Caco-2 (cell line): ENCODE data around the gene CRYBA4. TPM values are rescaled to one million over a fixed set of nuclear protein-coding genes. Genes with fewer than 3 reads are reported as not detected.
A peak's percentile ranks its signal among the peaks of the same experiment; 100 is the strongest.

ENCODE experiments used
- BruUV-seq: library from RNA; stranded (reverse); fragments of 400-500 nt; replicated peaks from 2 replicates; lab custom pipeline; 2021; lab: Mats Ljungman, UMichigan
- CTCF ChIA-PET: fragments of 300-600 bp; sonication (Branson Sonifier 250); formaldehyde crosslinking; loops from one replicate; lab custom pipeline; 2022; ENCODE audit warnings: antibody characterized with exemption; lab: Charles Lee
- POLR2A ChIA-PET: fragments of 300-600 bp; sonication (Branson Sonifier 250); formaldehyde crosslinking; loops from one replicate; lab custom pipeline; 2022; ENCODE audit warnings: antibody characterized with exemption; lab: Charles Lee
- DNase-seq, 2 experiments: peaks; one replicate each; pipeline versions ENCODE4 v3.0.0 to v3.0.0-alpha.2; 2020 to 2022
- H3K27me3 ChIP-seq: replicated peaks from 2 replicates; pipeline ENCODE4 v1.6.0; 2011; ENCODE audit warnings: low read length; ENCODE audit not compliant: control insufficient read depth, insufficient read depth
- H3K36me3 ChIP-seq: 2 replicates; pipeline ENCODE4 v1.5.1; 2011; ENCODE audit warnings: low read length; ENCODE audit not compliant: control insufficient read depth, insufficient read depth
- H3K4me1 ChIP-seq: fragments of 250-450 bp; sonication (Bioruptor Pico); 2 replicates; pipeline ENCODE4 v1.5.1; 2020; ENCODE audit warnings: mild to moderate bottlenecking
- H3K4me3 ChIP-seq: 2 replicates; pipeline ENCODE4 v1.5.1; 2011; ENCODE audit warnings: low read depth, mild to moderate bottlenecking, control low read depth, low read length
- H3K9me3 ChIP-seq: fragments of 250-450 bp; sonication (Bioruptor Pico); 2 replicates; pipeline ENCODE4 v1.5.1; 2020; ENCODE audit warnings: mild to moderate bottlenecking, moderate library complexity
- H3K27ac Mint-ChIP-seq: one replicate; pipeline ENCODE4 v1.8.0; 2022; ENCODE audit warnings: mixed read lengths; ENCODE audit not compliant: unreplicated experiment
- H3K27me3 Mint-ChIP-seq: one replicate; pipeline ENCODE4 v1.8.0; 2022; ENCODE audit warnings: mixed read lengths; ENCODE audit not compliant: insufficient read depth, unreplicated experiment
- H3K36me3 Mint-ChIP-seq: one replicate; pipeline ENCODE4 v1.8.0; 2022; ENCODE audit warnings: mild to moderate bottlenecking, mixed read lengths; ENCODE audit not compliant: insufficient read depth, unreplicated experiment
- H3K4me1 Mint-ChIP-seq: one replicate; pipeline ENCODE4 v1.8.0; 2022; ENCODE audit warnings: low read depth, mixed read lengths; ENCODE audit not compliant: unreplicated experiment
- H3K4me3 Mint-ChIP-seq: one replicate; pipeline ENCODE4 v1.8.0; 2022; ENCODE audit warnings: mild to moderate bottlenecking, moderate library complexity, mixed read lengths; ENCODE audit not compliant: unreplicated experiment
- H3K9me3 Mint-ChIP-seq: one replicate; pipeline ENCODE4 v1.8.0; 2022; ENCODE audit warnings: mixed read lengths; ENCODE audit not compliant: unreplicated experiment
- CTCF ChIP-seq, 2 experiments: fragments of 200-600 bp in 1 of 2; IDR thresholded peaks; 1 replicate in 1 of 2; 2 replicates in 1 of 2; pipeline versions ENCODE4 v1.5.1 to v1.8.0; 2011 to 2022; ENCODE audit warnings: antibody characterized with exemption in 1 of 2, control low read depth in 1 of 2, inconsistent platforms in 1 of 2, low read depth in 1 of 2, low read length in 1 of 2, mild to moderate bottlenecking in 1 of 2, moderate library complexity in 1 of 2; ENCODE audit not compliant: insufficient read depth in 1 of 2, severe bottlenecking in 1 of 2, unreplicated experiment in 1 of 2
- intact Hi-C: fragments of 100-400 bp; cut with micrococcal nuclease; formaldehyde crosslinking; loops from one replicate; pipeline ENCODE4 v1.10.0; 2022; ENCODE audit not compliant: unreplicated experiment
- total RNA-seq: library from RNA; stranded (reverse); gene quantifications from 2 replicates; pipeline ENCODE4 v1.2.3, GENCODE V29; 2022

CRYBA4 gene
- total RNA-seq, 1 experiment from 2014 or later: 0.68 TPM

DNA sequence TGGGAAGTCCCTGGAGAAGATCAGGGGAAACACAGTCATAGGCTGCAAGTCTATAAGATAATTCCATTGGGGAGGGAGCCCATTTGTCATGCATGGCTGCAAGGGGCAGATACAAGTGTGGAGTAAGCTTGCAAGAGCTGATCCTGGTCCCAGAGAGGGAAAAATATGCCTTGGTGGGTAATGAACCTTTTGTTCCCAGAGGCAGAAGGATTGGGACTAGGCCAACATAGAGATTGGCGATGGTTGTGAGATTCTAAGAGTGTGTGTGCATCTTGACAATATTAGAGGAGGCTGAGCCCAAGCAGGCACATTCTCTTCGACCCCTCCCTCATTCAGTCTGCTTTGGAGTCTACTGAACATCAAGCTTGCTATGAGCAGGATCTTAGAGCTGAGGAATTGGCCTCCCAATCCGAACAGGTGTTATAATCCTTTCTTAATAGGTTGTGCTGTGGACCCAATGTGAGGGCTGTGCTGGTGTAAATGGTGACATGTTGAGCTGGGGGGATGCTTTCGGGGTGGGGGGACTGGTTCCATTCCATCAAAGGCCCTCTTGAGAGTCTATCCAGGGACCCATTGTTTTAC is 54.0 kb downstream of the CRYBA4 start:
- no peaks in the 10 kb centered on the region for H3K27me3 ChIP-seq
- CTCF ChIA-PET: interaction anchor here (0.7 kb wide), 1 partner anchor 179 kb away, joined by 3 read pairs; no protein-coding TSS in a partner anchor
- no peak overlapping the region for H3K27ac Mint-ChIP-seq
- BruUV-seq: no TSS peak
- peaks cover 10% of the 10 kb centered on the region for H3K9me3 Mint-ChIP-seq
- POLR2A ChIA-PET: no interaction called here
- no peak overlapping the region for H3K4me3 Mint-ChIP-seq
- no peak for DNase-seq
- TF ChIP-seq CTCF (IDR thresholded peaks at IDR 0.05; ENCODE audit: insufficient read depth in 1 of 2, low read depth in 1 of 2, low read length in 1 of 2, severe bottlenecking in 1 of 2, unreplicated experiment in 1 of 2): no peak
- H3K4me1 ChIP-seq: no peaks in the 10 kb centered on the region
- H3K9me3 ChIP-seq: no peaks in the 10 kb centered on the region
- intact Hi-C loops: loop anchor here (10.0 kb wide), 2 partner anchors 159 to 1129 kb away; partner anchors contain the start of gene MN1
- H3K4me1 Mint-ChIP-seq: no peaks in the 10 kb centered on the region
- H3K4me3 ChIP-seq: no peak overlapping the region
- no peaks in the 10 kb centered on the region for H3K36me3 Mint-ChIP-seq
- H3K36me3 ChIP-seq: no peaks in the 10 kb centered on the region
- H3K27me3 Mint-ChIP-seq: no peaks in the 10 kb centered on the region

- Histone ChIP-seq H3K4me3 (no peak overlapping the region), H3K36me3 (no peaks in the 10 kb centered on the region), H3K4me1 (peaks cover 9% of the 10 kb centered on the region), H3K27me3 (no peaks in the 10 kb centered on the region), H3K9me3 (no peaks in the 10 kb centered on the region)
- no TSS peak for BruUV-seq
- ChIA-PET CTCF (no interaction called here), POLR2A (no interaction called here)
- peaks cover 6% of the 10 kb centered on the region for H3K4me1 Mint-ChIP-seq
- intact Hi-C loops: loop anchor here (10.0 kb wide), 2 partner anchors 158 to 1128 kb away; partner anchors contain the start of gene MN1
- no peak for TF ChIP-seq CTCF (IDR thresholded peaks at IDR 0.05; ENCODE audit: insufficient read depth in 1 of 2, low read depth in 1 of 2, low read length in 1 of 2, severe bottlenecking in 1 of 2, unreplicated experiment in 1 of 2)
- H3K27me3 Mint-ChIP-seq: no peaks in the 10 kb centered on the region
- no peak overlapping the region for H3K27ac Mint-ChIP-seq
- peaks cover 5% of the 10 kb centered on the region for H3K9me3 Mint-ChIP-seq
- H3K36me3 Mint-ChIP-seq: no peaks in the 10 kb centered on the region
- H3K4me3 Mint-ChIP-seq: no peak overlapping the region
- no peak for DNase-seq
These were observed 55.5 kb downstream of the CRYBA4 start for GRCh38 chr22:26677217-26677616.

DNA sequence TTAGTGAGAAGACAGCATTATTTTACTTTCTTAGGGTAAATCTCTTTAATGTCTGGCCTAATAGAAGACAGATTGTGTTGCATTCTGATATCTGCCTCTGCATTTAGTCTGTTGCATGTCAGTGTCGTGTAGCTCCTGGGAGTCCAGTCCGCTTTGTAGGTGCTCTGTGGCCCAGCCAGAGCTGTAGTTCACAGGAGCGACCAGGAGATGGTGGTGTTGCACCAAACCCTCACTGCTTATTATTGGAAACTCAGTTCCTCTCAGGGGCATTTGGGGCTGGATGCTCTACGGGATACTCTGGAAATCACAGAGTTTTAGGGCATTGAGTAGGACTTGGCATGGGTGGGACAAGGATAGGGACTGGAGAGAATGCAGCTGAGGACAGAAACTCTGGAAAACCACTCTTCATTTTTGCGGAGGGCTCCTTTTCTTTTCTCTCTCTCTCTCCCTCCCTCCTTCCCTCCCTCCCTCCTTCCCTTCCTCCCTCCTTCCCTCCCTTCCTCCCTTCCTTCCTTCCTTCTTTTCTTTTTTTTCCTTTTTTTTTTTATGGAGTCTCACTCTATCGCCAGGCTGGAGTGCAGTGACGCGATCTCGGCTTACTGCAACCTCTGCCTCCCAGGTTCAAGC is 57.4 kb downstream of the CRYBA4 start:
- ChIA-PET POLR2A (no interaction called here), CTCF (interaction anchor here (0.5 to 1.0 kb wide), 6 partner anchors 14 to 875 kb away, joined by 3 to 4 read pairs (median 3); no protein-coding TSS in a partner anchor)
- BruUV-seq: no TSS peak
- intact Hi-C loops: loop anchor here (10.0 kb wide), 2 partner anchors 156 to 1126 kb away; partner anchors contain the start of gene MN1
- no peak overlapping the region for H3K27ac Mint-ChIP-seq
- Histone ChIP-seq H3K4me3 (no peak overlapping the region), H3K4me1 (peaks cover 9% of the 10 kb centered on the region), H3K9me3 (no peaks in the 10 kb centered on the region), H3K36me3 (no peaks in the 10 kb centered on the region), H3K27me3 (no peaks in the 10 kb centered on the region)
- TF ChIP-seq CTCF (IDR thresholded peaks at IDR 0.05; ENCODE audit: insufficient read depth in 1 of 2, low read depth in 1 of 2, low read length in 1 of 2, severe bottlenecking in 1 of 2, unreplicated experiment in 1 of 2): peak; percentile 83 to 87
- peaks cover 6% of the 10 kb centered on the region for H3K4me1 Mint-ChIP-seq
- H3K4me3 Mint-ChIP-seq: no peak overlapping the region
- H3K9me3 Mint-ChIP-seq: no peaks in the 10 kb centered on the region
- DNase-seq: peak; percentile 74 to 79
- H3K27me3 Mint-ChIP-seq: no peaks in the 10 kb centered on the region
- H3K36me3 Mint-ChIP-seq: no peaks in the 10 kb centered on the region

Other genes with a start within 250 kb of the CRYBA4 start
- gene ASPHD2, start 192.7 kb upstream of the CRYBA4 start, total RNA-seq: not detected in 2 replicates
- gene HPS4, start 138.2 kb upstream of the CRYBA4 start, total RNA-seq: 35.1 and 36.6 TPM in 2 replicates
- 19.0 and 21.8 TPM in 2 replicates for gene SRRD, start 138.1 kb upstream of the CRYBA4 start, total RNA-seq
- 27.4 and 27.7 TPM in 2 replicates for gene TFIP11, start 109.5 kb upstream of the CRYBA4 start, total RNA-seq
- 9.5 and 11.5 TPM in 2 replicates for gene TPST2, start 31.8 kb upstream of the CRYBA4 start, total RNA-seq
- not detected in 2 replicates for gene CRYBB1, start 3.9 kb upstream of the CRYBA4 start, total RNA-seq
- gene MIAT, start 35.6 kb downstream of the CRYBA4 start, total RNA-seq: 0.30 and 0.41 TPM in 2 replicates